ENCODE results near the gene HEMGN. TPM values are rescaled to one million over a fixed set of nuclear protein-coding genes. Genes with fewer than 3 reads are reported as not detected.
A peak's percentile ranks its signal among the peaks of the same experiment; 100 is the strongest.

HEMGN gene
- total RNA-seq, 3 donors from 2014 or later (not counting 1 experiment from before 2014, with no cell fraction given), result 0.47 to 0.75 (median 0.75) TPM

DNA sequence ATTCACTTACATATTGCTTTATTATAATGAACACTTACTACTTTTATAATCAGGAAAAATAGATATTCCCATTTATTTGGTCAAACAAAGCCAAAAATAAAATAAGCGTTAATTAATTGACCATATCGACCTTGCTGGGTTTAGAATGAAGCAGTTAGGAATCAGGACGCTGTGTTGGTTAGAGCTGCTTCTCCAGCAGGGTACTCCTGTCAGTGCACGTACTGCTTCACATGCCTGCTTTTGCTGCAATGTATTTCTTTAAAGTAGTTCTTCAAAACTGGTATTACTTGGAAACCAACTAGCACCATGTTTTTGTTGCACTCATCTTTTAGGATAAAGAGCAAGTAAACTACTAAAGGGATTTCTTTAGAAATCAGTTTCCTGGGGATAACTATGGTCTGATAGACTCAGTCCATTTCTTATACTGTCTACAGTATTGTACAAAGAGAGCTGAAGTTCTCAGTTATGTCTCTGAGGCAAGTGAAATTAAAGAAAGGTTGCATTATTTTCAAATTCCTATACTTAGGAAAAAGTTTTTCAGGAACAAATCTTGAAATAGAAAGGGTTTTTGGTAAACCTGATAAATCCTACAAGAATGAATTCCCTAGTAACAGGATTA is 8.9 kb downstream of the HEMGN start:
- TF ChIP-seq, protein P1, sequence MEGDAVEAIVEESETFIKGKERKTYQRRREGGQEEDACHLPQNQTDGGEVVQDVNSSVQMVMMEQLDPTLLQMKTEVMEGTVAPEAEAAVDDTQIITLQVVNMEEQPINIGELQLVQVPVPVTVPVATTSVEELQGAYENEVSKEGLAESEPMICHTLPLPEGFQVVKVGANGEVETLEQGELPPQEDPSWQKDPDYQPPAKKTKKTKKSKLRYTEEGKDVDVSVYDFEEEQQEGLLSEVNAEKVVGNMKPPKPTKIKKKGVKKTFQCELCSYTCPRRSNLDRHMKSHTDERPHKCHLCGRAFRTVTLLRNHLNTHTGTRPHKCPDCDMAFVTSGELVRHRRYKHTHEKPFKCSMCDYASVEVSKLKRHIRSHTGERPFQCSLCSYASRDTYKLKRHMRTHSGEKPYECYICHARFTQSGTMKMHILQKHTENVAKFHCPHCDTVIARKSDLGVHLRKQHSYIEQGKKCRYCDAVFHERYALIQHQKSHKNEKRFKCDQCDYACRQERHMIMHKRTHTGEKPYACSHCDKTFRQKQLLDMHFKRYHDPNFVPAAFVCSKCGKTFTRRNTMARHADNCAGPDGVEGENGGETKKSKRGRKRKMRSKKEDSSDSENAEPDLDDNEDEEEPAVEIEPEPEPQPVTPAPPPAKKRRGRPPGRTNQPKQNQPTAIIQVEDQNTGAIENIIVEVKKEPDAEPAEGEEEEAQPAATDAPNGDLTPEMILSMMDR (IDR thresholded peaks at IDR 0.05), result no peak
- H3K27ac Mint-ChIP-seq, result no peak overlapping the region
- ATAC-seq (no peak), DNase-seq (no peak)
- no peaks in the 10 kb centered on the region for H3K27me3 Mint-ChIP-seq (ENCODE audit: low read depth in 2 of 2)
- Histone ChIP-seq H3K9me3 (ENCODE audit: control insufficient read depth, insufficient read depth, low read length) (no peaks in the 10 kb centered on the region), H3K4me1 (ENCODE audit: control insufficient read depth, insufficient read depth, low read length) (peaks cover 5% of the 10 kb centered on the region), H3K36me3 (ENCODE audit: control insufficient read depth, insufficient read depth, low read length) (no peaks in the 10 kb centered on the region), H3K4me3 (ENCODE audit: low read length) (no peak overlapping the region), H3K27me3 (ENCODE audit: control insufficient read depth, insufficient read depth, low read length) (no peaks in the 10 kb centered on the region), H3K27ac (ENCODE audit: low read length) (no peak overlapping the region)
- intact Hi-C loops (cut with micrococcal nuclease), result no loop called here
- no peaks in the 10 kb centered on the region for H3K9me3 Mint-ChIP-seq
- 67% methylated on average over 4 of the region's 4 CpGs for whole genome bisulfite sequencing (ENCODE audit: insufficient coverage)
- H3K4me3 Mint-ChIP-seq, result no peak overlapping the region
- no peaks in the 10 kb centered on the region for H3K36me3 Mint-ChIP-seq
- peaks cover 6% of the 10 kb centered on the region in 2 donors for H3K4me1 Mint-ChIP-seq

DNA sequence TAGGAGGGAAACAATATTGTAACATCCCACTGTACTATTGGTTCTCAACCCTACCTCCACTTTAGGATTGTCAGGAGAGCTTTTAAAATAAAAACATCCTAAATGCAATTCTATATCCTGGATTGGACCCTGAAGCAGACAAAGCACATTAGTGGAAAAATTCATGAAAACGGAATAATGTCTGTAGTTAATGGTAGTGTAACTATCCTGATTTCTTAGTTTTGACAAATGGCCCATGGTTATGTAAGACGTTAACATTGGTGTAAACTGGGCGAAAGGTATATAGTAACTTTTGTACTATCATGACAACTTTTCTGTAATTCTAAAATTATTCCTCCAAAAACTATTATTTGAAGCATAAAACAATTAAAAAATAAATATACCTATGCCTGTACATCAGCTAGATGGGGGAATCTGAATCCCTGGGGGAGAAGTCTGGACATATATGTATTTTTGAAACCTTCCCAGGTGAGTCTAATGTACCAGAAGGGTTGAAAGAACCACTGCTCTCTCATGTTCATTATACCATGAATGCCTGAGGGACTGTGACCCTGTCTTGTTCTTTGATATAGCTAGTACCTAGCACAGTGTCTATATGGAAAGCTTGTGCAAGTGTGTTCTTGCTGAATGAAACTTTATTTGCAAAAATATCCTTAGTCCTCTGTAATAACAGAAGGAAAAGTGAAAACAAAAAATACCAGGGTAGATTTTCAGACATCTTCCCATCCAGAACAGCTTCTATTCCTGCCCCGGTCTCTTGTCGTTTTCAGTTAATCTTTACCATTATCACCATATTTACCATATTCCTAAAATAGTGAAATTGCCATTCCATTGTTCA is 12.3 kb downstream of the HEMGN start:
- H3K27ac Mint-ChIP-seq, result no peak overlapping the region
- DNase-seq (no peak), ATAC-seq (no peak)
- TF ChIP-seq, protein P1 (IDR thresholded peaks at IDR 0.05), result no peak
- H3K9me3 ChIP-seq (ENCODE audit: control insufficient read depth, insufficient read depth, low read length), result no peaks in the 10 kb centered on the region
- H3K36me3 Mint-ChIP-seq, result no peaks in the 10 kb centered on the region
- peaks cover 13% of the 10 kb centered on the region for H3K4me1 ChIP-seq (ENCODE audit: control insufficient read depth, insufficient read depth, low read length)
- no peaks in the 10 kb centered on the region for H3K27me3 Mint-ChIP-seq (ENCODE audit: low read depth in 2 of 2)
- no peak overlapping the region for H3K4me3 Mint-ChIP-seq
- no peaks in the 10 kb centered on the region for H3K27me3 ChIP-seq (ENCODE audit: control insufficient read depth, insufficient read depth, low read length)
- no peak overlapping the region for H3K4me3 ChIP-seq (ENCODE audit: low read length)
- intact Hi-C loops (cut with micrococcal nuclease), result no loop called here
- H3K9me3 Mint-ChIP-seq, result no peaks in the 10 kb centered on the region
- WGBS (ENCODE audit: insufficient coverage), result 87% methylated on average over 3 of the region's 5 CpGs
- no peak overlapping the region for H3K27ac ChIP-seq (ENCODE audit: low read length)
- H3K4me1 Mint-ChIP-seq, result peaks cover 30% of the 10 kb centered on the region in 2 donors
- H3K36me3 ChIP-seq (ENCODE audit: control insufficient read depth, insufficient read depth, low read length), result no peaks in the 10 kb centered on the region

DNA sequence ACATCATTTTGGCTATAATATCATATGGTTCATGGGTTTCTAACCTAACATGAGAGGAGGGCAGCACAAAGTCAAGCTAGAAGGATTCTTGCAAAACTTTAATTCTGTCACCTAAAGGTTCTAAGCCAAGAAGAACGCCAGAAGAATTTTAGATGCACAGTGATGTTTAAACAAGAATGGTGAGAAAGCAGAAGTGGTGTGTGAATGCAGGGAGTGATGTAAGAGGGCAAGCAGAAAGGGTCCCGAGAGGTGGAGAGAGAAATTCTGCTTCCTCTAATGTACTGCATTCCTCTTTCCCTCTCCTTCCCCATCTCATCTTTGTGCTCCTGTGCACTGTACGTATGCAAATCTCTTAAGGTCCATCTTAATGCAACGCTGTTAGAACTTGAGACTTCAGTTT is 13.6 kb downstream of the HEMGN start:
- Mint-ChIP-seq H3K27me3 (ENCODE audit: low read depth in 2 of 2) (no peaks in the 10 kb centered on the region), H3K27ac (peak overlapping the region; percentile 98), H3K4me3 (no peak overlapping the region), H3K36me3 (no peaks in the 10 kb centered on the region), H3K9me3 (no peaks in the 10 kb centered on the region), H3K4me1 (peaks cover 38 to 40% of the 10 kb centered on the region in 2 donors)
- no peak overlapping the region for H3K27ac ChIP-seq (ENCODE audit: low read length)
- DNase-seq (no peak), ATAC-seq (no peak)
- H3K4me3 ChIP-seq (ENCODE audit: low read length), result no peak overlapping the region
- H3K27me3 ChIP-seq (ENCODE audit: control insufficient read depth, insufficient read depth, low read length), result no peaks in the 10 kb centered on the region
- WGBS (ENCODE audit: insufficient coverage), result 38% methylated on average over 4 of the region's 4 CpGs
- peaks cover 13% of the 10 kb centered on the region for H3K4me1 ChIP-seq (ENCODE audit: control insufficient read depth, insufficient read depth, low read length)
- TF ChIP-seq, protein P1 (IDR thresholded peaks at IDR 0.05), result no peak
- H3K36me3 ChIP-seq (ENCODE audit: control insufficient read depth, insufficient read depth, low read length), result peaks cover 4% of the 10 kb centered on the region
- intact Hi-C loops (cut with micrococcal nuclease), result loop anchor here (5.0 kb wide), 1 partner anchor 183 kb away; no protein-coding TSS in a partner anchor
- no peaks in the 10 kb centered on the region for H3K9me3 ChIP-seq (ENCODE audit: control insufficient read depth, insufficient read depth, low read length)
